ENCODE results near the gene DNAI7. TPM values are rescaled to one million over a fixed set of nuclear protein-coding genes. Genes with fewer than 3 reads are reported as not detected.

Gene DNAI7
- total RNA-seq, 1 donor from 2014 or later = 0.23 TPM

DNA sequence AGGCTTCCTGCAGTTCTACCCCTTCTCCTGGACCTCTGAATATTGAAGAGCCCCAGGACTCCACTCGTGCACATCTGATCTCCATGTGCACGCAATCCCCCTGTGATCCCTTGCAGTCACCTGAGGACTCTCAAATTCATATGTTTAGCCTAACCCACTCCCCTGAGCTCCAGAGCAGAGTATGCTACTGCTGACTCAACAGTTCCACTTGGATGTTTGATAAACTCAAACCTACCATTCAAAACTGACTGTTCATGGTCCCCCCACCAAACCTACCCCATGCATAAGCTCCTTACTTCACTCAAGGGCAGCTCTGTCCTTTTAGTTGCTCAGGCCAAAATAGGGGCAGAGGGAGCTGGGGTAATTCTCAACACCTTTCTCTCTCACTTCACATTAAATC lies 96.0 kb downstream of the DNAI7 start:
- TF ChIP-seq EZH2 (IDR thresholded peaks at IDR 0.05; ENCODE audit: insufficient read depth, low read length) = no peak
- TF ChIP-seq, protein P1, sequence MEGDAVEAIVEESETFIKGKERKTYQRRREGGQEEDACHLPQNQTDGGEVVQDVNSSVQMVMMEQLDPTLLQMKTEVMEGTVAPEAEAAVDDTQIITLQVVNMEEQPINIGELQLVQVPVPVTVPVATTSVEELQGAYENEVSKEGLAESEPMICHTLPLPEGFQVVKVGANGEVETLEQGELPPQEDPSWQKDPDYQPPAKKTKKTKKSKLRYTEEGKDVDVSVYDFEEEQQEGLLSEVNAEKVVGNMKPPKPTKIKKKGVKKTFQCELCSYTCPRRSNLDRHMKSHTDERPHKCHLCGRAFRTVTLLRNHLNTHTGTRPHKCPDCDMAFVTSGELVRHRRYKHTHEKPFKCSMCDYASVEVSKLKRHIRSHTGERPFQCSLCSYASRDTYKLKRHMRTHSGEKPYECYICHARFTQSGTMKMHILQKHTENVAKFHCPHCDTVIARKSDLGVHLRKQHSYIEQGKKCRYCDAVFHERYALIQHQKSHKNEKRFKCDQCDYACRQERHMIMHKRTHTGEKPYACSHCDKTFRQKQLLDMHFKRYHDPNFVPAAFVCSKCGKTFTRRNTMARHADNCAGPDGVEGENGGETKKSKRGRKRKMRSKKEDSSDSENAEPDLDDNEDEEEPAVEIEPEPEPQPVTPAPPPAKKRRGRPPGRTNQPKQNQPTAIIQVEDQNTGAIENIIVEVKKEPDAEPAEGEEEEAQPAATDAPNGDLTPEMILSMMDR (IDR thresholded peaks at IDR 0.05; ENCODE audit: insufficient read depth, low read depth, low read length) = no peak
- H3K36me3 Mint-ChIP-seq (ENCODE audit: low read depth, unreplicated experiment) = no peaks in the 10 kb centered on the region
- no peaks in the 10 kb centered on the region for H3K27me3 Mint-ChIP-seq (ENCODE audit: low read depth, unreplicated experiment)
- no peak overlapping the region for H3K27ac ChIP-seq (ENCODE audit: low read depth, low read length)
- no peaks in the 10 kb centered on the region for H3K9me3 ChIP-seq (ENCODE audit: insufficient read depth, low read depth, low read length)
- H2AFZ ChIP-seq (ENCODE audit: low read depth, low read length) = no peak overlapping the region
- no peaks in the 10 kb centered on the region for H3K27me3 ChIP-seq (ENCODE audit: insufficient read depth, low read length)
- no peaks in the 10 kb centered on the region for H3K36me3 ChIP-seq (ENCODE audit: insufficient read depth, low read length)
- no peak overlapping the region for H3K4me3 ChIP-seq (ENCODE audit: insufficient read depth, low read depth, low read length)
- no peaks in the 10 kb centered on the region for H3K4me1 Mint-ChIP-seq (ENCODE audit: low read depth, unreplicated experiment)
- no peak overlapping the region for H3K4me3 Mint-ChIP-seq (ENCODE audit: unreplicated experiment)
- peaks cover 6% of the 10 kb centered on the region for H3K9me3 Mint-ChIP-seq (ENCODE audit: unreplicated experiment)
- H4K20me1 ChIP-seq (ENCODE audit: insufficient read depth, low read length) = no peaks in the 10 kb centered on the region
- H3K9ac ChIP-seq (ENCODE audit: low read length) = no peak overlapping the region
- no peak overlapping the region for H3K4me2 ChIP-seq (ENCODE audit: low read length)
- H3K27ac Mint-ChIP-seq (ENCODE audit: unreplicated experiment) = no peak overlapping the region
- FAIRE-seq = no peak
- no peaks in the 10 kb centered on the region for H3K79me2 ChIP-seq (ENCODE audit: insufficient read depth, low read length)
- no peaks in the 10 kb centered on the region for H3K4me1 ChIP-seq (ENCODE audit: insufficient read depth, low read length)
- DNase-seq (ENCODE audit: low read depth) = no peak

- Mint-ChIP-seq H3K27ac (ENCODE audit: unreplicated experiment) (no peak overlapping the region), H3K4me3 (ENCODE audit: unreplicated experiment) (no peak overlapping the region), H3K4me1 (ENCODE audit: low read depth, unreplicated experiment) (no peaks in the 10 kb centered on the region), H3K27me3 (ENCODE audit: low read depth, unreplicated experiment) (no peaks in the 10 kb centered on the region), H3K9me3 (ENCODE audit: unreplicated experiment) (peaks cover 5% of the 10 kb centered on the region), H3K36me3 (ENCODE audit: low read depth, unreplicated experiment) (no peaks in the 10 kb centered on the region)
- Histone ChIP-seq H3K4me1 (ENCODE audit: insufficient read depth, low read length) (no peaks in the 10 kb centered on the region), H3K9ac (ENCODE audit: low read length) (no peak overlapping the region), H2AFZ (ENCODE audit: low read depth, low read length) (no peak overlapping the region), H3K4me3 (ENCODE audit: insufficient read depth, low read depth, low read length) (no peak overlapping the region), H3K36me3 (ENCODE audit: insufficient read depth, low read length) (no peaks in the 10 kb centered on the region), H3K79me2 (ENCODE audit: insufficient read depth, low read length) (no peaks in the 10 kb centered on the region), H3K4me2 (ENCODE audit: low read length) (no peak overlapping the region), H4K20me1 (ENCODE audit: insufficient read depth, low read length) (no peaks in the 10 kb centered on the region), H3K27ac (ENCODE audit: low read depth, low read length) (no peak overlapping the region), H3K27me3 (ENCODE audit: insufficient read depth, low read length) (no peaks in the 10 kb centered on the region), H3K9me3 (ENCODE audit: insufficient read depth, low read depth, low read length) (no peaks in the 10 kb centered on the region)
- TF ChIP-seq, protein P1 (IDR thresholded peaks at IDR 0.05; ENCODE audit: insufficient read depth, low read depth, low read length) = no peak
- TF ChIP-seq EZH2 (IDR thresholded peaks at IDR 0.05; ENCODE audit: insufficient read depth, low read length) = no peak
- DNase-seq (ENCODE audit: low read depth) = peak; percentile 10
- no peak for FAIRE-seq
Measured at GRCh38 chr12:25089738-25090137, 105.2 kb downstream of the DNAI7 start.

DNA sequence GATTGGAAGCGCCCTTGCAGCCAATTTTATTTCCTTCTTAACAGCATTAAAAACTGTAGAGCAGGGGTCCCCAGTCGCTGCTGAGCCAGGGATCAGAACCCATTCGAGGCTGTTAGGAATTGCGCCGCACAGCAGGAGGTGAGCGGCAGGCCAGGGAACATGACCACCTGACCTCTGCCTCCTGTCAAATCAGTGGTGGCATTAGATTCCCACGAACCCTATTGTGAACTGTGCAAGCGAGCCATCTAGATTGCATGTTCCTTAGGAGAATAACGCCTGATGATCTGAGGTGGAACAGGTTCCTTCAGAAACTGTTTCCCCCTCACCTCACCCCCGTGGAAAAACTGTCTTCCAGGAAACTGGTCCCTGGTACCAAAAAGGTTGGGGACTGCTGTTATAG lies 107.4 kb downstream of the DNAI7 start:
- DNase-seq (ENCODE audit: low read depth) (no peak), FAIRE-seq (no peak)
- H3K27ac ChIP-seq (ENCODE audit: low read depth, low read length) = no peak overlapping the region
- no peak overlapping the region for H3K27ac Mint-ChIP-seq (ENCODE audit: unreplicated experiment)
- H3K4me2 ChIP-seq (ENCODE audit: low read length) = no peak overlapping the region
- no peaks in the 10 kb centered on the region for H4K20me1 ChIP-seq (ENCODE audit: insufficient read depth, low read length)
- H3K9ac ChIP-seq (ENCODE audit: low read length) = no peak overlapping the region
- H3K36me3 Mint-ChIP-seq (ENCODE audit: low read depth, unreplicated experiment) = no peaks in the 10 kb centered on the region
- TF ChIP-seq EZH2 (IDR thresholded peaks at IDR 0.05; ENCODE audit: insufficient read depth, low read length) = no peak
- TF ChIP-seq, protein P1 (IDR thresholded peaks at IDR 0.05; ENCODE audit: insufficient read depth, low read depth, low read length) = no peak
- no peak overlapping the region for H3K4me3 ChIP-seq (ENCODE audit: insufficient read depth, low read depth, low read length)
- no peak overlapping the region for H3K4me3 Mint-ChIP-seq (ENCODE audit: unreplicated experiment)
- no peaks in the 10 kb centered on the region for H3K9me3 ChIP-seq (ENCODE audit: insufficient read depth, low read depth, low read length)
- no peaks in the 10 kb centered on the region for H3K4me1 Mint-ChIP-seq (ENCODE audit: low read depth, unreplicated experiment)
- no peaks in the 10 kb centered on the region for H3K27me3 Mint-ChIP-seq (ENCODE audit: low read depth, unreplicated experiment)
- no peaks in the 10 kb centered on the region for H3K79me2 ChIP-seq (ENCODE audit: insufficient read depth, low read length)
- no peaks in the 10 kb centered on the region for H3K36me3 ChIP-seq (ENCODE audit: insufficient read depth, low read length)
- no peaks in the 10 kb centered on the region for H3K27me3 ChIP-seq (ENCODE audit: insufficient read depth, low read length)
- H3K4me1 ChIP-seq (ENCODE audit: insufficient read depth, low read length) = no peaks in the 10 kb centered on the region
- H3K9me3 Mint-ChIP-seq (ENCODE audit: unreplicated experiment) = no peaks in the 10 kb centered on the region
- no peak overlapping the region for H2AFZ ChIP-seq (ENCODE audit: low read depth, low read length)
